GM10248 (cell line): ENCODE measurements around the gene PAQR5.
"Not testable (repeated sequence)": the region's sequence is repeated elsewhere in the genome, so short reads cannot be mapped to it uniquely, and the experiment has no call there.

Experiments used
- CTCF ChIA-PET: fragments of 300-600 bp; sonication (Branson Sonifier 250); formaldehyde crosslinking; extraction: SDS; loops from one replicate; lab custom pipeline; 2021; ENCODE audit warnings: antibody characterized with exemption; lab: Yijun Ruan, JAX
- POLR2A ChIA-PET: fragments of 350-650 bp; sonication (Branson Sonifier 250); formaldehyde crosslinking; extraction: SDS; loops from one replicate; lab custom pipeline; 2020; ENCODE audit warnings: antibody characterized with exemption; lab: Yijun Ruan, JAX
- DNase-seq: peaks from one replicate; pipeline ENCODE4 v3.0.0; 2012; ENCODE audit errors: extremely low spot score
- TF ChIP-seq, protein P1 (sequence below): IDR thresholded peaks from 2 replicates; pipeline ENCODE4 v1.5.1; 2012; ENCODE audit warnings: mild to moderate bottlenecking, low read depth; ENCODE audit errors: extremely low read depth, missing control alignments, control extremely low read depth

Gene PAQR5

DNA sequence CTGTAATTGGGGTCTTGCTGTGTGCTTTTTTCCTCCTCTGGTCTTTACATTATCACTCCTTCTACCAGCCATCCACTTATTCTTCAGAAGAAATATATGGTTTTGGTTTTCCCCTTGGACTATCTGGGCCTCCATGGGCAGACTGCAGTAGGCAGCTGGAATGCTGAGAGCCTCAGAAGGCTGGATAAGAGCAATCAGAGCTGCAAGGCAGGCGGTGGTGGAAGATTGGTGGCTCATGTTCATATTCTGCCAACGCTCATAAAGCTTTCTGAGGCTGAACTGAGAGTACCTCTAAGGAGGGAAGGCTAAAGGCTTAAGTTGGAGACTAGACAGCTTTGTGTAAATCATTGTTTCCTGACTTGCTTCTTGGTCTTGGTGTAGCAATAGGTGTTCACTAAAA lies 148.2 kb downstream of the PAQR5 start:
- TF ChIP-seq, protein P1, sequence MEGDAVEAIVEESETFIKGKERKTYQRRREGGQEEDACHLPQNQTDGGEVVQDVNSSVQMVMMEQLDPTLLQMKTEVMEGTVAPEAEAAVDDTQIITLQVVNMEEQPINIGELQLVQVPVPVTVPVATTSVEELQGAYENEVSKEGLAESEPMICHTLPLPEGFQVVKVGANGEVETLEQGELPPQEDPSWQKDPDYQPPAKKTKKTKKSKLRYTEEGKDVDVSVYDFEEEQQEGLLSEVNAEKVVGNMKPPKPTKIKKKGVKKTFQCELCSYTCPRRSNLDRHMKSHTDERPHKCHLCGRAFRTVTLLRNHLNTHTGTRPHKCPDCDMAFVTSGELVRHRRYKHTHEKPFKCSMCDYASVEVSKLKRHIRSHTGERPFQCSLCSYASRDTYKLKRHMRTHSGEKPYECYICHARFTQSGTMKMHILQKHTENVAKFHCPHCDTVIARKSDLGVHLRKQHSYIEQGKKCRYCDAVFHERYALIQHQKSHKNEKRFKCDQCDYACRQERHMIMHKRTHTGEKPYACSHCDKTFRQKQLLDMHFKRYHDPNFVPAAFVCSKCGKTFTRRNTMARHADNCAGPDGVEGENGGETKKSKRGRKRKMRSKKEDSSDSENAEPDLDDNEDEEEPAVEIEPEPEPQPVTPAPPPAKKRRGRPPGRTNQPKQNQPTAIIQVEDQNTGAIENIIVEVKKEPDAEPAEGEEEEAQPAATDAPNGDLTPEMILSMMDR = no peak
- DNase-seq = no peak
- ChIA-PET CTCF (interaction anchor here (1.0 to 2.7 kb wide), 6 partner anchors 9 to 33 kb away, joined by 3 to 10 read pairs (median 4); partner anchors contain the start of gene KIF23), POLR2A (no interaction called here)

DNA sequence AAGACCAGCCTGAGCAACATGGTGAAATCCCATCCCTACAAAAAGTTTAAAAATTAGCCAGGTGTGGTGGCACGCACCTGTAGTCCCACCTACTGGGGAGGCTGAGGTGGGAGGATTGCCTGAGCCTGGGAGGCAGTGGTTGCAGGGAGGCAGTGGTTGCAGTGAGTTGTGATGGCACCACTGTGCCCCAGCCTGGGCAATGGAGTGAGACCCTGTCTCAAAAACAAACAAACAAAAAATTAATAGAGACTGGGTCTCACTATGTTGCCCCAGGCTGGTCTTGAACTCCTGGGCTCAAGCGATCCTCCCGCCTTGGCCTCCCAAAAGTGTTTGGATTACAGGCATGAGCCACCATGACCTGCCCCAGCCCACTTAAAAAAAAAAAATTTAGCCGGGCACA lies 151.5 kb downstream of the PAQR5 start:
- CTCF ChIA-PET = interaction anchor here (0.9 to 4.4 kb wide), 5 partner anchors 11 to 18 kb away, joined by 3 to 47 read pairs (median 10); no protein-coding TSS in a partner anchor
- POLR2A ChIA-PET, DNase-seq: not testable (repeated sequence)

DNA sequence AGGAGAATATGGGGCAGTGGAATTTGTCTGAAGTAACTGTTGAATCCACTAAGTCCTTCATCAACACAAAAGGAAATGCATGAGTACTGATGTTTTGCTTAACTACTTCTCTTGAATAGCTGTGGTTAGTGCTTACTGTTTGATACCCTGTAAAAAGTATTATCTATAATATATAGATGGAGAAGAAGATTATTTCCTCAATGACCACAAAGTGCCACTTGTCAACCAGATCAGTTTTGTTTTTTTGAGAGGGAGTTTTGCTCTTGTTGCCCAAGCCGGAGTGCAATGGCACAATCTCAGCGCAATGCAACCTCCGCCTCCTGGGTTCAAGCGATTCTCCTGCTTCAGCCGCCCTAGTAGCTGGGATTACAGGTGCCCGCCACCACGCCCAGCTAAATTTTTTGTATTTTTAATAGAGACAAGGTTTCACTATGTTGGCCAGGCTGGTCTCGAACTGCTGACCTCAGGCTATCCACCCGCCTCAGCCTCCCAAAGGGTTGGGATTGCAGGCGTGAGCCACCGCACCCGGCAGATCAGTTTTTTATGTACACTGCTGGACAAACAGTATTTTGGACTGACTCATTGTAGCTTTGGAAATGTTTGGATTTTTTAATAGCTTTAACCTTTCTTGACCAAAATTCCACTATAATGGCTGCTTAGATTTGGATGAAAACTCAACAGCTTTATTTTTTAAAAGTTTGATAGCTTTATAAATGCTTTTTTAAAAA lies 152.4 kb downstream of the PAQR5 start:
- CTCF ChIA-PET = interaction anchor here (0.7 to 4.4 kb wide), 12 partner anchors 8 to 43 kb away, joined by 3 to 47 read pairs (median 4); no protein-coding TSS in a partner anchor
- no peak for DNase-seq
- POLR2A ChIA-PET = interaction anchor here (3.7 kb wide), 1 partner anchor 11 kb away, joined by 49 read pairs; no protein-coding TSS in a partner anchor
- TF ChIP-seq, protein P1 = no peak

DNA sequence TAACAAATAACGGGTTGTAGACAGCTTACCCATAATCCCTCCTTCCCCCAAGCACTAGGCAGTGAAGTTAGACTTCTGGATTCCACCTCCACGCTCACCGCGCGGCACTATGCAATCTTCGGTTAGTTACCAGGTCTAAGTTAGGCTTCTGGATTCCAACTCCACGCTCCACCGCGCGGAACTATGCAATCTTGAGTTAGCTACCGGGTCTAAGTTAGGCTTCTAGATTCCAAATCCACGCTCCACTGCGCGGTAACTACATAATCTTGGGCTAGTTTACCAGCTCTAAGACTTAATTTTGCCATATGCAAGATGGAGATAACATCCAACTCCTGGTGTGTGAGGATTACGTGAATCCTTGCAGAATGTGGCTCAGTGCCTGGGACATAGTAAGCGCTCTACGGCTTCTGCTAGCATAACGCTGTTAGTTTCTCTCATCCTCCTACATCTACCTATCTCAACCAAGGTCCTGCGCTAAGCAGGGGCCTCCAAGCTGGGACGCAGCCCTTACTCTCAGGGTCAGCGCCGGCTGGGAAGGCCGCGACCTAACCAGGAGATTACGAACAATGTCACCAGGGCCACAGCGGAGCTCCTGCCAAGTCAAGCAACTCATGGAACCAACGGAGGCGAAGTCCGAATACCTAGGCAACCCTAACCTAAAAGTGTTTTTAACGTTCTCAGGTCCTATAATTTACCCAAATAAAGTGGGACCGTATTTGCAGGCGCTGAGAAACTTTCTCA lies 153.4 kb downstream of the PAQR5 start:
- ChIA-PET POLR2A (interaction anchor here (0.5 to 3.7 kb wide), 9 partner anchors 9 to 1113 kb away, joined by 3 to 49 read pairs (median 6); partner anchors contain the start of gene KIF23), CTCF (interaction anchor here (1.1 to 4.4 kb wide), 11 partner anchors 9 to 44 kb away, joined by 3 to 47 read pairs (median 4); no protein-coding TSS in a partner anchor)
- TF ChIP-seq, protein P1 = no peak
- peak; percentile 27 for DNase-seq

DNA sequence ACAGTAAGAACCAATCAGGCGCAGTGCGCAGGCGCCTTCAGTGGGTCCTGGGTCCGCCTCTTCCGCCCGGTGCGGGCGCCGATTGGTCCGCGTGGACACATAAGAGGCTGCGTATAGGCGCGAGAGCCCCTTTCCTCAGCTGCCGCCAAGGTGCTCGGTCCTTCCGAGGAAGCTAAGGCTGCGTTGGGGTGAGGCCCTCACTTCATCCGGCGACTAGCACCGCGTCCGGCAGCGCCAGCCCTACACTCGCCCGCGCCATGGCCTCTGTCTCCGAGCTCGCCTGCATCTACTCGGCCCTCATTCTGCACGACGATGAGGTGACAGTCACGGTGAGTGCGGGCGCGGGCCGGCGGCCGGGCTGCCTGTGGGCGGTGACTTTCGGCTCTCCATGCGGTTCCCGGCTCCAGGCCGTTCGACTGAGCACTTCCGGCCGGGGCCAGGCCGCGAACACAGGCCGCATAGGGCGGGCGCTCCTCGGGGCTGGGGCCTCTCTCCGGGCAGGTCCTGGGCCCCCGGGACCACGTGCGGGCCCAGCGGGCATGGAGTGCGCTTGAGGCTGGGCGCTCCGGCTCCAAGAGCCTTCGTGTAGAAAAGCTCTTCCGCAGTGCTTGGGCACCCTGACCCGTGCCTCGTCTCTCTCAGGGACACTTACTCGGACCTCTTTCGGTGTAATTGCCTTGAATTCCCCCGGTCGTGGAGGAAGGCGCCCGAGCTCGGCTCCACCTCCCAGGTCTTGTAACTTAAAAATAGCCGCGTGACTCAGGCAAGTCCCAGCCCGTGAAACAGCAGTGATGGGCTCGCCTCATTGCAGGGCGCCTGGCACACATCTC lies 154.2 kb downstream of the PAQR5 start, which contains the start of gene RPLP1:
RPLP1 (plus strand) TSS at position 127 of the 830 bp plus-strand sequence; CDS start at position 258, 131 bp downstream.
- TF ChIP-seq, protein P1 = no peak
- ChIA-PET POLR2A (interaction anchor here (0.7 to 3.7 kb wide), 11 partner anchors 10 to 658 kb away, joined by 3 to 49 read pairs (median 6); partner anchors contain the start of gene KIF23), CTCF (interaction anchor here (1.1 to 4.4 kb wide), 11 partner anchors 10 to 45 kb away, joined by 3 to 47 read pairs (median 5); no protein-coding TSS in a partner anchor)
- peak; percentile 95 for DNase-seq

DNA sequence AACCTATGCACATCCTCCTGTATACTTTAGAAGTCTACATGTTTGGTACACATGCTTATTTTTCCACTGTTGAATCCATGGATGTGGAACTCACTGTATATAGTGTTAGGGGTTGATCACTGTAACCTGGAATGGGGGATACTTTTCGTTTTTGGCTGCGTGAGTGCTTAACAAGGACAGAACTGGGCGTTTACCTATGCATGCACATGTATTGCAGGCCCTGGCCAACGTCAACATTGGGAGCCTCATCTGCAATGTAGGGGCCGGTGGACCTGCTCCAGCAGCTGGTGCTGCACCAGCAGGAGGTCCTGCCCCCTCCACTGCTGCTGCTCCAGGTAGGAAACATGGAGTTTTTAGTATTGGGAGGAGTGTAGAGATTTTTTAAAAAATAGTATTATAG lies 156.2 kb downstream of the PAQR5 start:
- DNase-seq = no peak
- ChIA-PET POLR2A (interaction anchor here (1.1 to 3.7 kb wide), 3 partner anchors 8 to 14 kb away, joined by 3 to 49 read pairs (median 5); no protein-coding TSS in a partner anchor), CTCF (interaction anchor here (3.4 to 4.4 kb wide), 2 partner anchors 8 to 11 kb away, joined by 11 to 47 read pairs; no protein-coding TSS in a partner anchor)
- TF ChIP-seq, protein P1 = no peak
